GM18909 (cell line): ENCODE data around the gene ZBTB8A.
"Not testable (repeated sequence)": the region's sequence is repeated elsewhere in the genome, so short reads cannot be mapped to it uniquely, and the experiment has no call there.

ENCODE experiments used
- ATAC-seq: cut with Tn5 transposase; IDR thresholded peaks from one replicate; pipeline ENCODE4 v1.9.1; 2021; ENCODE audit warnings: mild to moderate bottlenecking; ENCODE audit not compliant: unreplicated experiment, poor library complexity

ZBTB8A gene

GRCh38 chr1:32538887-32539583 is at the start of gene ZBTB8A:
Gene ZBTB8A (plus strand): TSS chr1:32539427. CDS start chr1:32592932, 53,505 bp downstream.
- no peak for ATAC-seq

- no peak for ATAC-seq
Measured at GRCh38 chr1:32489774-32490454, 49.3 kb upstream of the ZBTB8A start.

- no peak for ATAC-seq
Measured at GRCh38 chr1:32491386-32491785, 47.8 kb upstream of the ZBTB8A start.

- ATAC-seq: no peak
Measured at GRCh38 chr1:32494196-32494595, 45.0 kb upstream of the ZBTB8A start.

GRCh38 chr1:32494711-32495337 is 44.4 kb upstream of the ZBTB8A start:
- no peak for ATAC-seq

GRCh38 chr1:32496127-32496526 is 43.1 kb upstream of the ZBTB8A start:
- ATAC-seq: no peak

GRCh38 chr1:32498751-32499150 is 40.5 kb upstream of the ZBTB8A start:
- no peak for ATAC-seq

GRCh38 chr1:32500387-32501209 is 38.6 kb upstream of the ZBTB8A start:
- no peak for ATAC-seq

- no peak for ATAC-seq
Measured at GRCh38 chr1:32501865-32502264, 37.4 kb upstream of the ZBTB8A start.

- no peak for ATAC-seq
Measured at GRCh38 chr1:32503153-32503552, 36.1 kb upstream of the ZBTB8A start.

- ATAC-seq: no peak
Measured at GRCh38 chr1:32507021-32507420, 32.2 kb upstream of the ZBTB8A start.

- ATAC-seq: no peak
Measured at GRCh38 chr1:32508761-32509160, 30.5 kb upstream of the ZBTB8A start.

- ATAC-seq: no peak
Measured at GRCh38 chr1:32509939-32510338, 29.3 kb upstream of the ZBTB8A start.

GRCh38 chr1:32516402-32516801 is 22.8 kb upstream of the ZBTB8A start:
- no peak for ATAC-seq

GRCh38 chr1:32518976-32519375 is 20.3 kb upstream of the ZBTB8A start:
- ATAC-seq: no peak

GRCh38 chr1:32521165-32521564 is 18.1 kb upstream of the ZBTB8A start:
- no peak for ATAC-seq

GRCh38 chr1:32525053-32525452 is 14.2 kb upstream of the ZBTB8A start:
- no peak for ATAC-seq

GRCh38 chr1:32525661-32526444 is 13.4 kb upstream of the ZBTB8A start:
- ATAC-seq: no peak

GRCh38 chr1:32528550-32528949 is 10.7 kb upstream of the ZBTB8A start:
- ATAC-seq: not testable (repeated sequence)

GRCh38 chr1:32533792-32534327 is 5.4 kb upstream of the ZBTB8A start:
- no peak for ATAC-seq
